Upper lobe of left lung (tissue), 6 donors: ENCODE results near the gene MARK3. TPM values are rescaled to one million over a fixed set of nuclear protein-coding genes. Genes with fewer than 3 reads are reported as not detected.

Experiments
- ATAC-seq, 2 donors: fragments of 200-7000 bp; cut with Tn5 transposase; one replicate each; pipeline ENCODE4 v1.9.1; 2022; ENCODE audit warnings: mild to moderate bottlenecking in 2 of 2, moderate library complexity in 2 of 2; ENCODE audit not compliant: low FRiP score in 2 of 2
- DNase-seq, 2 donors: peaks; one replicate each; pipeline ENCODE4 v3.0.0-alpha.2; 2019 to 2020
- H3K27ac ChIP-seq, 4 donors: fragments of 200-600 bp; sonication (generic); one replicate each; pipeline ENCODE4 v1.5.1; 2016 to 2019
- H3K27me3 ChIP-seq, 4 donors: fragments of 200-600 bp; sonication (generic); one replicate each; pipeline ENCODE4 v1.5.1; 2017 to 2019
- H3K36me3 ChIP-seq, 4 donors: fragments of 200-600 bp; sonication (generic); one replicate each; pipeline ENCODE4 v1.5.1; 2016 to 2019
- H3K4me1 ChIP-seq, 4 donors: fragments of 200-600 bp; sonication (generic); one replicate each; pipeline ENCODE4 v1.5.1; 2018 to 2019
- H3K4me3 ChIP-seq, 4 donors: fragments of 200-600 bp; sonication (generic); one replicate each; pipeline ENCODE4 v1.5.1; 2017 to 2019; ENCODE audit warnings: mild to moderate bottlenecking in 2 of 4, moderate library complexity in 1 of 4
- H3K9me3 ChIP-seq, 4 donors: fragments of 200-600 bp; sonication (generic); one replicate each; pipeline ENCODE4 v1.5.1; 2018 to 2019
- EP300 ChIP-seq, 4 donors: sonication (generic); formaldehyde crosslinking; IDR thresholded peaks; one replicate each; pipeline ENCODE4 v1.5.1; 2017; ENCODE audit warnings: antibody characterized with exemption in 4 of 4, control low read depth in 2 of 4
- POLR2A ChIP-seq, 4 donors: fragments of 450-650 bp; IDR thresholded peaks; one replicate each; pipeline ENCODE4 v1.5.1; 2016 to 2017; ENCODE audit warnings: antibody characterized with exemption in 4 of 4, mild to moderate bottlenecking in 2 of 4
- POLR2AphosphoS5 ChIP-seq, 2 donors: sonication (generic); formaldehyde crosslinking; IDR thresholded peaks; one replicate each; pipeline ENCODE4 v1.5.1; 2017; ENCODE audit warnings: antibody characterized with exemption in 2 of 2
- WGBS, 2 donors: methylation state at CpG; one replicate each; pipeline ENCODE4 v1.1.5; 2017 to 2018; 5-methylcytosine and 5-hydroxymethylcytosine counted together
- total RNA-seq, 6 donors: library from RNA; depleted of rRNA in 4 of 6; stranded (reverse); fragments of >200 nt in 4 of 6; gene quantifications; one replicate each; pipeline versions ENCODE4 v1.1.0 to v1.2.1, GENCODE V29; 2016 to 2021
- TF ChIP-seq, protein P1 (sequence below), 6 experiments: fragments of 450-650 bp in 4 of 6; fragments of 200-600 bp in 2 of 6; sonication (generic) in 2 of 6; IDR thresholded peaks; one replicate each; pipeline ENCODE4 v1.5.1; 2016 to 2019; ENCODE audit warnings: antibody characterized with exemption in 6 of 6
- donor health status: DM: no; HTN: no; CAD: no; lungs with moderate emphysema.
- donor health status: DM: no; HTN: yes; CAD: no; lungs with severe emphysema.

The MARK3 gene
- total RNA-seq, 6 donors from 2014 or later = 84.5 to 190 (median 132) TPM

- Histone ChIP-seq H3K36me3 (no peaks in the 10 kb centered on the region), H3K9me3 (no peaks in the 10 kb centered on the region), H3K27ac (peak overlapping the region in 3 of 4 donors; percentile 8 to 69 (median 53)), H3K27me3 (no peaks in the 10 kb centered on the region), H3K4me3 (no peak overlapping the region), H3K4me1 (peaks cover 66 to 89% (median 83%) of the 10 kb centered on the region in 4 donors)
- ATAC-seq = no peak
- 86 to 98% methylated on average over 8 of the region's 8 CpGs for WGBS, 2 donors
- DNase-seq = peak in 1 of 2 donors; percentile 32
- no peak for TF ChIP-seq POLR2AphosphoS5 (IDR thresholded peaks at IDR 0.05)
- no peak for TF ChIP-seq POLR2A (IDR thresholded peaks at IDR 0.05)
- TF ChIP-seq, protein P1, sequence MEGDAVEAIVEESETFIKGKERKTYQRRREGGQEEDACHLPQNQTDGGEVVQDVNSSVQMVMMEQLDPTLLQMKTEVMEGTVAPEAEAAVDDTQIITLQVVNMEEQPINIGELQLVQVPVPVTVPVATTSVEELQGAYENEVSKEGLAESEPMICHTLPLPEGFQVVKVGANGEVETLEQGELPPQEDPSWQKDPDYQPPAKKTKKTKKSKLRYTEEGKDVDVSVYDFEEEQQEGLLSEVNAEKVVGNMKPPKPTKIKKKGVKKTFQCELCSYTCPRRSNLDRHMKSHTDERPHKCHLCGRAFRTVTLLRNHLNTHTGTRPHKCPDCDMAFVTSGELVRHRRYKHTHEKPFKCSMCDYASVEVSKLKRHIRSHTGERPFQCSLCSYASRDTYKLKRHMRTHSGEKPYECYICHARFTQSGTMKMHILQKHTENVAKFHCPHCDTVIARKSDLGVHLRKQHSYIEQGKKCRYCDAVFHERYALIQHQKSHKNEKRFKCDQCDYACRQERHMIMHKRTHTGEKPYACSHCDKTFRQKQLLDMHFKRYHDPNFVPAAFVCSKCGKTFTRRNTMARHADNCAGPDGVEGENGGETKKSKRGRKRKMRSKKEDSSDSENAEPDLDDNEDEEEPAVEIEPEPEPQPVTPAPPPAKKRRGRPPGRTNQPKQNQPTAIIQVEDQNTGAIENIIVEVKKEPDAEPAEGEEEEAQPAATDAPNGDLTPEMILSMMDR (IDR thresholded peaks at IDR 0.05) = no peak
- TF ChIP-seq EP300 (IDR thresholded peaks at IDR 0.05) = no peak
These were observed 7.4 kb downstream of the MARK3 start for GRCh38 chr14:103392572-103392971.

- DNase-seq (no peak), ATAC-seq (peak in 1 of 2 donors; percentile 33)
- no peaks in the 10 kb centered on the region for H3K36me3 ChIP-seq
- no peak overlapping the region for H3K4me3 ChIP-seq
- H3K27ac ChIP-seq = peak overlapping the region in 2 of 4 donors; percentile 53 to 69
- WGBS, 2 donors = 54% methylated on average over 6 of the region's 6 CpGs
- H3K27me3 ChIP-seq = no peaks in the 10 kb centered on the region
- no peaks in the 10 kb centered on the region for H3K9me3 ChIP-seq
- H3K4me1 ChIP-seq = peaks cover 63 to 88% (median 82%) of the 10 kb centered on the region in 4 donors
- no peak for TF ChIP-seq POLR2A (IDR thresholded peaks at IDR 0.05)
- TF ChIP-seq, protein P1 (IDR thresholded peaks at IDR 0.05) = no peak
- no peak for TF ChIP-seq POLR2AphosphoS5 (IDR thresholded peaks at IDR 0.05)
- TF ChIP-seq EP300 (IDR thresholded peaks at IDR 0.05) = no peak
These were observed 7.9 kb downstream of the MARK3 start for GRCh38 chr14:103393070-103393469.

GRCh38 chr14:103393676-103394626, 8.7 kb downstream of the MARK3 start:
- peak overlapping the region in 3 of 4 donors; percentile 49 to 69 (median 57) for H3K27ac ChIP-seq
- WGBS, 2 donors = 41 to 52% methylated on average over 9 of the region's 9 CpGs
- no peak overlapping the region for H3K4me3 ChIP-seq
- TF ChIP-seq, protein P1 (IDR thresholded peaks at IDR 0.05) = peak; percentile 62 to 96 (median 81)
- no peak for TF ChIP-seq POLR2AphosphoS5 (IDR thresholded peaks at IDR 0.05)
- peaks cover 64 to 89% (median 83%) of the 10 kb centered on the region in 4 donors for H3K4me1 ChIP-seq
- H3K36me3 ChIP-seq = no peaks in the 10 kb centered on the region
- H3K27me3 ChIP-seq = no peaks in the 10 kb centered on the region
- no peaks in the 10 kb centered on the region for H3K9me3 ChIP-seq
- ATAC-seq (peak; percentile 73 to 79), DNase-seq (peak in 1 of 2 donors; percentile 57)

DNA sequence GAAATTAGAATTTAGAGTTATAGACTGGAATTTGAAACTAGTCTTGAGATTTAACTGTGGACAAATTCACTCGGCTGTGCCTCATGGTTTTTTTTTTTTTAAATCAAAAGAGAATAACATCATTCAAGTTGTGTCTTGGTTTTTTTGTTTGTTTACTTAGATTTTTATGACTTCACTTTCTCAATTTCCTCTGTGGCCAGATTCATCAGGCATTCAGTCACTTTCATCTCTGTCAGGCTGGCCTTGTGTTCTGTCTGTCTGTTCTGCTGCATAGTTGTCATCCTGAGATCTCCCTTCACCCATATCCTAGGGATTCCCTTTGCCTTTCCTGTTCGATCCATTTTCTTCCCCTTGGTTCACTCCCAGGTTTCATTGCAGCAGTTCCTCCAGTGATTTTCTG, 10.0 kb downstream of the MARK3 start:
- Histone ChIP-seq H3K4me3 (no peak overlapping the region), H3K4me1 (peaks cover 75 to 96% (median 89%) of the 10 kb centered on the region in 4 donors), H3K27ac (peak overlapping the region in 3 of 4 donors; percentile 5 to 69 (median 37)), H3K27me3 (no peaks in the 10 kb centered on the region), H3K9me3 (no peaks in the 10 kb centered on the region), H3K36me3 (no peaks in the 10 kb centered on the region)
- TF ChIP-seq EP300 (IDR thresholded peaks at IDR 0.05) (no peak), POLR2AphosphoS5 (IDR thresholded peaks at IDR 0.05) (no peak), POLR2A (IDR thresholded peaks at IDR 0.05) (no peak)
- TF ChIP-seq, protein P1 (IDR thresholded peaks at IDR 0.05) = no peak
- ATAC-seq (no peak), DNase-seq (no peak)
- WGBS, 2 donors = 40 to 46% methylated on average over 2 of the region's 2 CpGs
